Kidney (tissue), 14 donors: ENCODE results near the gene ZC3H11A. TPM values are rescaled to one million over a fixed set of nuclear protein-coding genes. Genes with fewer than 3 reads are reported as not detected.

Experiments used
- DNase-seq, 5 donors: peaks; one replicate each; pipeline ENCODE4 v3.0.0-alpha.2; 2013 to 2020
- FAIRE-seq: peaks from 2 replicates; lab custom pipeline; 2012; peaks lifted over from hg19 to GRCh38; lab: Jason Lieb, UNC
- H3K27ac ChIP-seq, 2 donors: one replicate each; pipeline ENCODE4 v1.7.0; 2013; ENCODE audit warnings: low read depth in 2 of 2, low read length in 2 of 2, inconsistent platforms in 1 of 2
- H3K27me3 ChIP-seq: one replicate; pipeline ENCODE4 v1.7.1; 2013; ENCODE audit warnings: low read length, inconsistent platforms; ENCODE audit not compliant: control insufficient read depth, insufficient read depth
- H3K36me3 ChIP-seq, 3 donors: one replicate each; pipeline versions ENCODE4 v1.7.0 to v1.7.1; 2013; ENCODE audit warnings: low read length in 3 of 3, control low read depth in 1 of 3, inconsistent platforms in 1 of 3; ENCODE audit not compliant: insufficient read depth in 3 of 3, control insufficient read depth in 2 of 3
- H3K4me1 ChIP-seq, 3 donors: one replicate each; pipeline versions ENCODE4 v1.7.0 to v1.7.1; 2013; ENCODE audit warnings: low read length in 3 of 3, inconsistent platforms in 1 of 3, low read depth in 1 of 3; ENCODE audit not compliant: control insufficient read depth in 2 of 3, insufficient read depth in 2 of 3
- H3K4me3 ChIP-seq, 3 donors: one replicate each; pipeline versions ENCODE4 v1.7.0 to v1.8.1; 2013; ENCODE audit warnings: low read length in 3 of 3, control low read depth in 1 of 3, inconsistent platforms in 1 of 3
- H3K9ac ChIP-seq, 3 donors: one replicate each; pipeline versions ENCODE4 v1.7.0 to v1.7.1; 2013; ENCODE audit warnings: low read length in 3 of 3, control low read depth in 1 of 3, inconsistent platforms in 1 of 3
- H3K9me3 ChIP-seq, 3 donors: one replicate each; pipeline versions ENCODE4 v1.7.0 to v1.7.1; 2013; ENCODE audit warnings: low read length in 3 of 3, control low read depth in 1 of 3, inconsistent platforms in 1 of 3; ENCODE audit not compliant: control insufficient read depth in 2 of 3, insufficient read depth in 1 of 3
- intact Hi-C: fragments of 100-400 bp; cut with DNase I; formaldehyde crosslinking; loops from one replicate; pipeline ENCODE4 v1.11.1; 2022
- polyA plus RNA-seq: library from polyadenylated mRNA; stranded (reverse); fragments of 350-450 nt; fragmentation: Illumina TruSeq; extraction: RNeasy Lipid Tissue Mini Kit (QIAGEN cat#74804); gene quantifications from one replicate; pipeline ENCODE4 v1.2.3, GENCODE V29; 2014; ENCODE audit warnings: low read depth, low replicate concordance; ENCODE audit not compliant: insufficient read depth
- total RNA-seq: library from RNA; stranded (reverse); fragmentation: NEBNext Ultra II Directional; extraction: Animal tissue kit (Norgen Biotek cat#: 25700); gene quantifications from one replicate; pipeline ENCODE4 v1.2.1, GENCODE V29; 2021
- TF ChIP-seq, protein P1 (sequence below): IDR thresholded peaks from 3 replicates; pipeline ENCODE4 v1.5.1; 2012; ENCODE audit warnings: mild to moderate bottlenecking, moderate library complexity, borderline replicate concordance; ENCODE audit not compliant: insufficient read depth; ENCODE audit errors: extremely low read depth
- donor health status: control.
- donor health status: control.
- donor health status: control.
- donor health status: control.
- donor health status: control.
- donor health status: DM: yes; HTN: yes; CAD: no.
- donor health status: Normal renal cell carcinoma (clear cell type).

Gene ZC3H11A
- total and polyA plus RNA-seq, 2 donors from 2014 or later, result 38.6 to 63.4 TPM

- FAIRE-seq, result no peak
- no peak overlapping the region for H3K9ac ChIP-seq
- no peaks in the 10 kb centered on the region for H3K4me1 ChIP-seq
- H3K27me3 ChIP-seq, result no peaks in the 10 kb centered on the region
- H3K27ac ChIP-seq, result no peak overlapping the region
- H3K4me3 ChIP-seq, result no peak overlapping the region
- no peaks in the 10 kb centered on the region for H3K9me3 ChIP-seq
- intact Hi-C loops, result no loop called here
- H3K36me3 ChIP-seq, result no peaks in the 10 kb centered on the region
- TF ChIP-seq, protein P1, sequence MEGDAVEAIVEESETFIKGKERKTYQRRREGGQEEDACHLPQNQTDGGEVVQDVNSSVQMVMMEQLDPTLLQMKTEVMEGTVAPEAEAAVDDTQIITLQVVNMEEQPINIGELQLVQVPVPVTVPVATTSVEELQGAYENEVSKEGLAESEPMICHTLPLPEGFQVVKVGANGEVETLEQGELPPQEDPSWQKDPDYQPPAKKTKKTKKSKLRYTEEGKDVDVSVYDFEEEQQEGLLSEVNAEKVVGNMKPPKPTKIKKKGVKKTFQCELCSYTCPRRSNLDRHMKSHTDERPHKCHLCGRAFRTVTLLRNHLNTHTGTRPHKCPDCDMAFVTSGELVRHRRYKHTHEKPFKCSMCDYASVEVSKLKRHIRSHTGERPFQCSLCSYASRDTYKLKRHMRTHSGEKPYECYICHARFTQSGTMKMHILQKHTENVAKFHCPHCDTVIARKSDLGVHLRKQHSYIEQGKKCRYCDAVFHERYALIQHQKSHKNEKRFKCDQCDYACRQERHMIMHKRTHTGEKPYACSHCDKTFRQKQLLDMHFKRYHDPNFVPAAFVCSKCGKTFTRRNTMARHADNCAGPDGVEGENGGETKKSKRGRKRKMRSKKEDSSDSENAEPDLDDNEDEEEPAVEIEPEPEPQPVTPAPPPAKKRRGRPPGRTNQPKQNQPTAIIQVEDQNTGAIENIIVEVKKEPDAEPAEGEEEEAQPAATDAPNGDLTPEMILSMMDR, result no peak
- DNase-seq, result no peak
These were observed 16.6 kb upstream of the ZC3H11A start for GRCh38 chr1:203778789-203779188.

- Histone ChIP-seq H3K27ac (no peak overlapping the region), H3K4me1 (no peaks in the 10 kb centered on the region), H3K27me3 (no peaks in the 10 kb centered on the region), H3K36me3 (no peaks in the 10 kb centered on the region), H3K9ac (no peak overlapping the region), H3K9me3 (no peaks in the 10 kb centered on the region), H3K4me3 (no peak overlapping the region)
- DNase-seq (no peak), FAIRE-seq (no peak)
- TF ChIP-seq, protein P1, result no peak
- intact Hi-C loops, result no loop called here
These were observed 13.5 kb upstream of the ZC3H11A start for GRCh38 chr1:203781962-203782361.

DNA sequence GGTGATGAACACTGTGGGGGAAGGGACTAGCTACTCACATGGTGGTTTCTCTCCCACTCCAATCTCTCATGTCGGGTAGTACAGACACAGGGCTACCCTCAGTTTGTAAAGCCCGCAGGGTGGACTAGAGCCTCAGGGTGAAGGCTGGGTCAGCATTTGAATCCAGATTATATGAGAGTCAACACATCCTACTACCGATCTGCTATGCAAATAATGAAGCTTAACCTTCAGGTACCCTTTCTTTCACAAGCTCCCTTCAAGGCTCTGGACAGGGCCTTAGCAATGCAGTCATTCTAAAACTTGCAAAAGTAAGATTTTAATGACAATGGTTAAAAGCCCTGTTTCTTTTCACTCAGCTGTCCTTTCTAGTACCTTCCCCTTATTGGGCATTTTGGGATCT is 5.5 kb upstream of the ZC3H11A start:
- TF ChIP-seq, protein P1, result no peak
- Histone ChIP-seq H3K9ac (no peak overlapping the region), H3K27ac (no peak overlapping the region), H3K4me3 (no peak overlapping the region), H3K27me3 (no peaks in the 10 kb centered on the region), H3K36me3 (no peaks in the 10 kb centered on the region), H3K9me3 (no peaks in the 10 kb centered on the region), H3K4me1 (no peaks in the 10 kb centered on the region)
- intact Hi-C loops, result no loop called here
- DNase-seq (no peak), FAIRE-seq (no peak)

- Histone ChIP-seq H3K4me1 (no peaks in the 10 kb centered on the region), H3K9me3 (no peaks in the 10 kb centered on the region), H3K4me3 (no peak overlapping the region), H3K27me3 (no peaks in the 10 kb centered on the region), H3K36me3 (no peaks in the 10 kb centered on the region), H3K27ac (no peak overlapping the region), H3K9ac (no peak overlapping the region)
- TF ChIP-seq, protein P1, result no peak
- FAIRE-seq, result no peak
- DNase-seq, result no peak
- intact Hi-C loops, result no loop called here
These were observed 3.9 kb upstream of the ZC3H11A start for GRCh38 chr1:203791498-203791897.
